H1 (cell line): ENCODE results near the gene STRN. TPM values are rescaled to one million over a fixed set of nuclear protein-coding genes. Genes with fewer than 3 reads are reported as not detected.

Experiments
- CTCF ChIA-PET: fragments of 300-600 bp; sonication (Branson Sonifier 250); formaldehyde crosslinking; loops from one replicate; lab custom pipeline; 2021; ENCODE audit not compliant: partially characterized antibody; lab: Charles Lee
- POLR2A ChIA-PET: fragments of 300-600 bp; sonication (Branson Sonifier 250); formaldehyde crosslinking; loops from one replicate; lab custom pipeline; 2021; ENCODE audit warnings: inconsistent platforms; ENCODE audit not compliant: partially characterized antibody; lab: Charles Lee
- DNase-seq, 2 experiments: peaks; one replicate each; pipeline versions ENCODE4 v3.0.0 to v3.0.0-alpha.2; 2010 to 2022; ENCODE audit warnings: low spot score in 2 of 2, low read depth in 1 of 2, mixed read lengths in 1 of 2
- FAIRE-seq: peaks from 2 replicates; lab custom pipeline; 2011; peaks lifted over from hg19 to GRCh38; lab: Jason Lieb, UNC
- H2AFZ ChIP-seq: 2 replicates; pipeline ENCODE4 v1.8.1; 2012; ENCODE audit warnings: low read length, inconsistent platforms
- H2AK5ac ChIP-seq: 2 replicates; pipeline ENCODE4 v1.6.1; 2013; ENCODE audit warnings: low read depth, low read length
- H2BK120ac ChIP-seq: replicated peaks from 2 replicates; pipeline ENCODE3; 2013; ENCODE audit warnings: low read depth, low read length, inconsistent platforms
- H2BK12ac ChIP-seq: 2 replicates; pipeline ENCODE4 v1.6.1; 2013; ENCODE audit warnings: low read depth, low read length
- H2BK15ac ChIP-seq: 2 replicates; pipeline ENCODE4 v1.6.1; 2013; ENCODE audit warnings: low read length
- H2BK20ac ChIP-seq: 2 replicates; pipeline ENCODE4 v1.6.1; 2013; ENCODE audit warnings: low read length
- H2BK5ac ChIP-seq: 2 replicates; pipeline ENCODE4 v1.6.1; 2013; ENCODE audit warnings: low read depth, low read length
- H3K14ac ChIP-seq: 2 replicates; pipeline ENCODE4 v1.6.1; 2013; ENCODE audit warnings: inconsistent platforms; ENCODE audit not compliant: insufficient read length
- H3K18ac ChIP-seq: 2 replicates; pipeline ENCODE4 v1.6.1; 2013; ENCODE audit warnings: low read length; ENCODE audit errors: extremely low read depth
- H3K23ac ChIP-seq: 2 replicates; pipeline ENCODE4 v1.6.1; 2013; ENCODE audit warnings: inconsistent platforms; ENCODE audit not compliant: insufficient read length
- H3K23me2 ChIP-seq: 2 replicates; pipeline ENCODE4 v1.6.1; 2013; ENCODE audit warnings: low read depth, low read length
- H3K27ac ChIP-seq: 2 replicates; pipeline ENCODE4 v1.6.1; 2011; ENCODE audit warnings: low read depth, low read length, inconsistent platforms
- H3K27me3 ChIP-seq, 4 experiments: replicated peaks in 1 of 4; 1 replicate in 1 of 4; 2 replicates in 3 of 4; pipeline versions ENCODE4 v1.6.1 to v1.8.1; 2011 to 2013; ENCODE audit warnings: low read length in 3 of 4, mild to moderate bottlenecking in 3 of 4, inconsistent platforms in 2 of 4, mixed read lengths in 2 of 4, moderate library complexity in 1 of 4; ENCODE audit not compliant: control insufficient read depth in 3 of 4, insufficient read depth in 3 of 4; ENCODE audit errors: extremely low read depth in 1 of 4
- H3K36me3 ChIP-seq, 4 experiments: 2 replicates each; pipeline versions ENCODE4 v1.6.1 to v1.8.1; 2011 to 2013; ENCODE audit warnings: mild to moderate bottlenecking in 4 of 4, low read length in 3 of 4, moderate library complexity in 2 of 4, control low read depth in 1 of 4, inconsistent platforms in 1 of 4; ENCODE audit not compliant: insufficient read depth in 4 of 4, control insufficient read depth in 2 of 4
- H3K4ac ChIP-seq: replicated peaks from 2 replicates; pipeline ENCODE3; 2013; ENCODE audit warnings: low read length, low read depth, mixed read lengths, inconsistent platforms; ENCODE audit not compliant: insufficient read length
- H3K4me1 ChIP-seq, 4 experiments: replicated peaks in 1 of 4; 1 replicate in 1 of 4; 2 replicates in 3 of 4; pipeline versions ENCODE4 v1.6.1 to v1.8.1; 2011 to 2013; ENCODE audit warnings: low read length in 3 of 4, inconsistent platforms in 2 of 4, mixed read lengths in 1 of 4; ENCODE audit not compliant: insufficient read depth in 4 of 4, control insufficient read depth in 3 of 4
- H3K4me2 ChIP-seq, 2 experiments: 2 replicates each; pipeline versions ENCODE4 v1.6.1 to v1.8.1; 2011 to 2013; ENCODE audit warnings: low read depth in 2 of 2, low read length in 2 of 2, control low read depth in 1 of 2, inconsistent platforms in 1 of 2, mild to moderate bottlenecking in 1 of 2; ENCODE audit not compliant: insufficient read depth in 1 of 2
- H3K4me3 ChIP-seq, 4 experiments: fragments of 200-600, 300-600 bp in 1 of 4; sonication (generic), shearing (Covaris generic), sonication (Bioruptor Twin) in 1 of 4; 2 replicates each; pipeline versions ENCODE4 v1.5.1 to v1.8.1; 2011 to 2016; ENCODE audit warnings: low read length in 4 of 4, low read depth in 3 of 4, control low read depth in 2 of 4, inconsistent platforms in 2 of 4, mild to moderate bottlenecking in 2 of 4, mixed read lengths in 1 of 4, moderate library complexity in 1 of 4; ENCODE audit not compliant: insufficient read depth in 2 of 4; ENCODE audit errors: extremely low read depth in 1 of 4
- H3K56ac ChIP-seq: replicated peaks from 2 replicates; pipeline ENCODE3; 2013; ENCODE audit warnings: low read depth, mild to moderate bottlenecking, mixed read lengths, low read length, inconsistent platforms; ENCODE audit not compliant: insufficient read length
- H3K79me1 ChIP-seq: 2 replicates; pipeline ENCODE4 v1.6.1; 2013; ENCODE audit warnings: low read depth, low read length, control low read depth
- H3K79me2 ChIP-seq, 2 experiments: 2 replicates each; pipeline versions ENCODE4 v1.6.1 to v1.8.1; 2012 to 2013; ENCODE audit warnings: low read length in 2 of 2, mild to moderate bottlenecking in 2 of 2, inconsistent platforms in 1 of 2; ENCODE audit not compliant: insufficient read depth in 2 of 2, control insufficient read depth in 1 of 2
- H3K9ac ChIP-seq, 4 experiments: replicated peaks in 1 of 4; 1 replicate in 1 of 4; 2 replicates in 3 of 4; pipeline versions ENCODE4 v1.6.1 to v1.8.1; 2011 to 2013; ENCODE audit warnings: low read depth in 3 of 4, low read length in 3 of 4, control low read depth in 2 of 4, mild to moderate bottlenecking in 2 of 4, moderate library complexity in 2 of 4, inconsistent platforms in 1 of 4; ENCODE audit errors: extremely low read depth in 1 of 4
- H3K9me3 ChIP-seq, 2 experiments: 2 replicates each; pipeline versions ENCODE4 v1.6.1 to v1.8.1; 2012 to 2013; ENCODE audit warnings: mild to moderate bottlenecking in 2 of 2, moderate library complexity in 2 of 2, control low read depth in 1 of 2, inconsistent platforms in 1 of 2, low read depth in 1 of 2, low read length in 1 of 2, mixed read lengths in 1 of 2; ENCODE audit not compliant: insufficient read depth in 2 of 2
- H4K20me1 ChIP-seq, 2 experiments: replicated peaks in 1 of 2; 2 replicates each; pipeline versions ENCODE3 to v1.8.1; 2011 to 2013; ENCODE audit warnings: inconsistent platforms in 2 of 2, low read length in 2 of 2, mild to moderate bottlenecking in 1 of 2; ENCODE audit not compliant: insufficient read depth in 2 of 2, control insufficient read depth in 1 of 2
- H4K5ac ChIP-seq: 2 replicates; pipeline ENCODE4 v1.6.1; 2013; ENCODE audit warnings: low read length, low read depth, mixed read lengths, inconsistent platforms; ENCODE audit not compliant: insufficient read length
- H4K8ac ChIP-seq: 2 replicates; pipeline ENCODE4 v1.8.0; 2013; ENCODE audit warnings: mild to moderate bottlenecking, moderate library complexity, low read length, inconsistent platforms; ENCODE audit not compliant: insufficient read depth; ENCODE audit errors: extremely low read depth
- H4K91ac ChIP-seq: replicated peaks from 2 replicates; pipeline ENCODE3; 2013; ENCODE audit warnings: low read length, mixed read lengths, inconsistent platforms; ENCODE audit not compliant: insufficient read length
- BCL11A ChIP-seq, 2 experiments: IDR thresholded peaks; one replicate each; pipeline ENCODE4 v1.6.1; 2011; ENCODE audit warnings: low read depth in 2 of 2, low read length in 2 of 2, mild to moderate bottlenecking in 2 of 2
- CBX8 ChIP-seq: fragments of 300-800, 300-1000 bp; sonication (generic); IDR thresholded peaks from 2 replicates; pipeline ENCODE4 v1.7.1; 2016; ENCODE audit warnings: low read depth, low read length, borderline replicate concordance
- CTBP2 ChIP-seq: IDR thresholded peaks from 2 replicates; pipeline ENCODE4 v1.7.0; 2011; ENCODE audit warnings: borderline replicate concordance, mild to moderate bottlenecking, moderate library complexity, mixed read lengths, low read length; ENCODE audit not compliant: insufficient read depth, insufficient read length
- RAD21 ChIP-seq, 2 experiments: IDR thresholded peaks in 1 of 2; conservative IDR thresholded peaks in 1 of 2; 2 replicates each; pipeline ENCODE4 v1.6.1; 2011; ENCODE audit warnings: low read depth in 2 of 2, low read length in 2 of 2, improper control_type of control experiment in 1 of 2, inconsistent platforms in 1 of 2, mild to moderate bottlenecking in 1 of 2, moderate library complexity in 1 of 2
- SAP30 ChIP-seq: fragments of 300-600 bp; sonication (generic); IDR thresholded peaks from 2 replicates; pipeline ENCODE4 v1.7.1; 2012; ENCODE audit warnings: low read length, moderate library complexity, mild to moderate bottlenecking, inconsistent platforms; ENCODE audit not compliant: insufficient read depth, insufficient replicate concordance
- SP4 ChIP-seq: IDR thresholded peaks from 2 replicates; pipeline ENCODE4 v1.6.1; 2012; ENCODE audit warnings: low read length, inconsistent platforms
- WGBS, 2 experiments: shearing (Covaris generic) in 1 of 2; methylation state at CpG; one replicate each; pipeline versions ENCODE4 v1.1.6 to v1.1.7; 2013 to 2015; ENCODE audit warnings: low lambda C conversion rate in 2 of 2, mixed read lengths in 2 of 2, inconsistent platforms in 1 of 2, low coverage in 1 of 2, missing lambda C conversion rate in 1 of 2; ENCODE audit not compliant: insufficient replicate concordance in 2 of 2, insufficient coverage in 1 of 2, insufficient read length in 1 of 2; ENCODE audit errors: extremely low coverage in 1 of 2, missing lambda C conversion rate in 1 of 2; 5-methylcytosine and 5-hydroxymethylcytosine counted together
- polyA plus RNA-seq, 7 experiments: library from polyadenylated mRNA; depleted of rRNA in 3 of 7; stranded (reverse) in 5 of 7; unstranded in 2 of 7; fragments of >200 nt in 5 of 7; fragments of 200-250 nt in 2 of 7; gene quantifications; 1 replicate in 5 of 7; 2 replicates in 1 of 7; 4 replicates in 1 of 7; pipeline versions ENCODE4 v1.2.1 to v1.2.3, GENCODE V29; 2011 to 2013; ENCODE audit warnings: missing spikeins in 2 of 7, mixed read lengths in 2 of 7
- total RNA-seq: library from RNA; stranded (reverse); fragmentation: NEBNext Ultra II Directional; extraction: Animal tissue kit (Norgen Biotek cat#: 25700); gene quantifications from 2 replicates; pipeline ENCODE4 v1.2.1, GENCODE V29; 2021

Gene STRN
- total and polyA plus RNA-seq, 2 of the 8 experiments (the other 6 are each of a cell fraction or from before 2014, with no cell fraction given), result 8.3 to 47.0 TPM

- Histone ChIP-seq H3K4me3 (no peak overlapping the region), H3K14ac (no peak overlapping the region), H3K27me3 (no peaks in the 10 kb centered on the region), H3K9me3 (no peaks in the 10 kb centered on the region), H2BK20ac (no peak overlapping the region), H3K36me3 (no peaks in the 10 kb centered on the region), H3K4me1 (no peaks in the 10 kb centered on the region), H2BK15ac (no peak overlapping the region), H3K79me2 (no peaks in the 10 kb centered on the region), H4K8ac (no peak overlapping the region), H2BK5ac (no peak overlapping the region), H3K18ac (no peak overlapping the region), H2AK5ac (no peak overlapping the region), H3K4ac (no peak overlapping the region), H2BK120ac (no peak overlapping the region), H2AFZ (no peak overlapping the region), H2BK12ac (no peak overlapping the region), H3K56ac (no peak overlapping the region), H4K20me1 (no peaks in the 10 kb centered on the region), H4K5ac (no peak overlapping the region), H4K91ac (no peak overlapping the region), H3K27ac (no peak overlapping the region), H3K79me1 (no peaks in the 10 kb centered on the region), H3K23ac (no peak overlapping the region), H3K23me2 (no peaks in the 10 kb centered on the region), H3K9ac (no peak overlapping the region), H3K4me2 (no peak overlapping the region)
- POLR2A ChIA-PET, result interaction anchor here (0.6 kb wide), 2 partner anchors 8 to 177 kb away, joined by 3 to 4 read pairs; no protein-coding TSS in a partner anchor
- WGBS, 2 experiments, result 96% methylated on average over 8 of the region's 8 CpGs; no CpG with 5 or more reads in 1 of the 2 experiments
- CTCF ChIA-PET, result interaction anchor here (0.6 to 1.0 kb wide), 5 partner anchors 9 to 196 kb away, joined by 3 to 4 read pairs (median 3); partner anchors contain the start of gene STRN
- FAIRE-seq, result no peak
- no peak for DNase-seq
- TF ChIP-seq CBX8 (no peak), BCL11A (IDR thresholded peaks at IDR 0.05; ENCODE audit: low read depth in 2 of 2, low read length in 2 of 2) (no peak), SP4 (no peak), RAD21 (IDR thresholded peaks at IDR 0.05 in 1 of 2, conservative IDR thresholded peaks at IDR 0.05 in 1 of 2; ENCODE audit: low read depth in 2 of 2, low read length in 2 of 2) (no peak), SAP30 (no peak), CTBP2 (no peak)
These were observed 9.0 kb upstream of the STRN start for GRCh38 chr2:36975306-36975705.
